HCT116 (cell line): ENCODE measurements around the gene HNRNPL. TPM values are rescaled to one million over a fixed set of nuclear protein-coding genes. Genes with fewer than 3 reads are reported as not detected.
A peak's percentile ranks its signal among the peaks of the same experiment; 100 is the strongest.

Experiments
- ATAC-seq: fragments of 200-7000 bp; cut with Tn5 transposase; 2 replicates; pipeline ENCODE4 v1.9.1; 2020; ENCODE audit warnings: mild to moderate bottlenecking, moderate library complexity
- BruUV-seq: library from RNA; stranded (reverse); fragments of 400-500 nt; replicated peaks from 2 replicates; lab custom pipeline; 2021; lab: Mats Ljungman, UMichigan
- CTCF ChIA-PET: fragments of 300-600 bp; sonication (Branson Sonifier 250); formaldehyde crosslinking; loops from one replicate; lab custom pipeline; 2021; ENCODE audit warnings: antibody characterized with exemption; lab: Charles Lee
- POLR2A ChIA-PET: fragments of 300-600, 350-600 bp; sonication (Branson Sonifier 250); formaldehyde crosslinking; loops from one replicate; lab custom pipeline; 2021; ENCODE audit warnings: antibody characterized with exemption; lab: Charles Lee
- RAD21 ChIA-PET, 2 experiments: fragments of 300-600 bp; sonication (Branson Sonifier 250); formaldehyde crosslinking; loops; one replicate each; lab custom pipeline; 2023; ENCODE audit warnings: low total read pairs in 2 of 2; ENCODE audit not compliant: uncharacterized antibody in 2 of 2, unreplicated experiment in 2 of 2, low non-redundant PET in 1 of 2; lab: Charles Lee
- DNase-seq: peaks from one replicate; pipeline ENCODE4 v3.0.0-alpha.2; 2010; ENCODE audit warnings: low read depth, low spot score
- H2AFZ ChIP-seq: fragments of 200-600 bp; shearing (Covaris generic), sonication (generic); 2 replicates; pipeline ENCODE4 v1.6.1; 2017; ENCODE audit warnings: low read depth, mixed run types, mixed read lengths, antibody characterized with exemption, low read length; ENCODE audit not compliant: poor library complexity, severe bottlenecking
- H3K27ac ChIP-seq: 2 replicates; pipeline ENCODE4 v1.5.1; 2012; ENCODE audit warnings: low read depth, low read length
- H3K27me3 ChIP-seq: fragments of 200-600 bp; sonication (generic); 2 replicates; pipeline ENCODE4 v1.6.1; 2016; ENCODE audit warnings: mixed run types, low read length, mixed read lengths; ENCODE audit not compliant: insufficient read depth
- H3K36me3 ChIP-seq, 2 experiments: fragments of 200-500 bp in 1 of 2; fragments of 200-600 bp in 1 of 2; sonication (Bioruptor generic) in 1 of 2; sonication (generic) in 1 of 2; 2 replicates each; pipeline versions ENCODE4 v1.5.1 to v1.6.1; 2014 to 2016; ENCODE audit warnings: low read length in 2 of 2, inconsistent platforms in 1 of 2, mixed read lengths in 1 of 2, mixed run types in 1 of 2; ENCODE audit not compliant: insufficient read depth in 2 of 2, control insufficient read depth in 1 of 2
- H3K4me1 ChIP-seq, 2 experiments: fragments of 200-600 bp in 1 of 2; sonication (generic) in 1 of 2; 2 replicates each; pipeline versions ENCODE4 v1.5.1 to v1.6.1; 2012 to 2017; ENCODE audit warnings: low read length in 2 of 2, inconsistent platforms in 1 of 2, mild to moderate bottlenecking in 1 of 2, mixed read lengths in 1 of 2, mixed run types in 1 of 2, moderate library complexity in 1 of 2; ENCODE audit not compliant: insufficient read depth in 2 of 2, control insufficient read depth in 1 of 2
- H3K4me2 ChIP-seq: fragments of 200-600 bp; sonication (generic); 2 replicates; pipeline ENCODE4 v1.6.1; 2017; ENCODE audit warnings: mixed run types, low read length, mixed read lengths
- H3K4me3 ChIP-seq, 2 experiments: fragments of 200-600 bp in 1 of 2; sonication (generic) in 1 of 2; replicated peaks in 1 of 2; 2 replicates each; pipeline ENCODE4 v1.5.1; 2011 to 2016; ENCODE audit warnings: low read length in 2 of 2, control low read depth in 1 of 2, low read depth in 1 of 2, mild to moderate bottlenecking in 1 of 2, mixed read lengths in 1 of 2, mixed run types in 1 of 2
- H3K79me2 ChIP-seq: fragments of 200-600 bp; sonication (generic); 2 replicates; pipeline ENCODE4 v1.6.1; 2017; ENCODE audit warnings: mild to moderate bottlenecking, mixed run types, low read length, moderate library complexity, mixed read lengths; ENCODE audit not compliant: insufficient read depth
- H3K9ac ChIP-seq: fragments of 200-600 bp; sonication (generic); 2 replicates; pipeline ENCODE4 v1.6.1; 2016; ENCODE audit warnings: low read length, mixed read lengths
- H3K9me2 ChIP-seq: fragments of 200-600 bp; sonication (generic), shearing (Covaris generic); 2 replicates; pipeline ENCODE4 v1.6.1; 2017; ENCODE audit warnings: mixed run types, mild to moderate bottlenecking, moderate library complexity; ENCODE audit not compliant: insufficient read depth
- H3K9me3 ChIP-seq, 2 experiments: fragments of 200-500 bp in 1 of 2; fragments of 200-600 bp in 1 of 2; sonication (Bioruptor generic) in 1 of 2; sonication (generic) in 1 of 2; 2 replicates each; pipeline ENCODE4 v1.6.1; 2014 to 2017; ENCODE audit warnings: low read length in 2 of 2, mixed read lengths in 2 of 2, inconsistent platforms in 1 of 2, low read depth in 1 of 2, mild to moderate bottlenecking in 1 of 2, mixed run types in 1 of 2, moderate library complexity in 1 of 2; ENCODE audit not compliant: control insufficient read depth in 1 of 2, insufficient read depth in 1 of 2
- H4K20me1 ChIP-seq: fragments of 200-600 bp; sonication (generic), shearing (Covaris generic); 2 replicates; pipeline ENCODE4 v1.6.1; 2017; ENCODE audit warnings: mixed run types, mild to moderate bottlenecking, moderate library complexity; ENCODE audit not compliant: insufficient read depth
- CEBPB ChIP-seq: IDR thresholded peaks from 2 replicates; pipeline ENCODE4 v1.6.1; 2012; ENCODE audit warnings: low read depth
- EGR1 ChIP-seq: IDR thresholded peaks from 2 replicates; pipeline ENCODE4 v1.6.1; 2012; ENCODE audit warnings: low read depth
- ELF1 ChIP-seq: IDR thresholded peaks from 2 replicates; pipeline ENCODE4 v1.6.1; 2012; ENCODE audit warnings: low read depth, borderline replicate concordance
- FOSL1 ChIP-seq: IDR thresholded peaks from 2 replicates; pipeline ENCODE4 v1.6.1; 2012; ENCODE audit warnings: low read depth
- RAD21 ChIP-seq: IDR thresholded peaks from 2 replicates; pipeline ENCODE4 v1.6.1; 2012; ENCODE audit warnings: low read depth, mild to moderate bottlenecking
- SP1 ChIP-seq: IDR thresholded peaks from 2 replicates; pipeline ENCODE4 v1.6.1; 2012; ENCODE audit warnings: low read depth
- TCF7L2 ChIP-seq: IDR thresholded peaks from 2 replicates; pipeline ENCODE4 v1.7.0; 2011; ENCODE audit warnings: borderline replicate concordance, inconsistent platforms; ENCODE audit not compliant: insufficient read depth, insufficient read length; ENCODE audit errors: extremely low read depth
- YY1 ChIP-seq: IDR thresholded peaks from 2 replicates; pipeline ENCODE4 v1.6.1; 2011; ENCODE audit warnings: low read length, low read depth, moderate library complexity, mild to moderate bottlenecking; ENCODE audit not compliant: insufficient replicate concordance; ENCODE audit errors: extremely low read depth
- ZFX ChIP-seq: fragments of 450-650 bp; IDR thresholded peaks from 2 replicates; pipeline ENCODE4 v1.6.1; 2017
- ZNF274 ChIP-seq: fragments of 200-500 bp; sonication (Bioruptor generic); IDR thresholded peaks from 2 replicates; pipeline ENCODE4 v1.6.1; 2014; ENCODE audit warnings: mild to moderate bottlenecking, low read depth, low read length, inconsistent platforms
- intact Hi-C: fragments of 100-400 bp; cut with micrococcal nuclease; formaldehyde crosslinking; loops from 2 replicates; pipeline ENCODE4 v1.10.0; 2022
- total RNA-seq: library from RNA; stranded (reverse); gene quantifications from one replicate; pipeline ENCODE4 v1.2.1, GENCODE V29; 2021; ENCODE audit not compliant: unreplicated experiment
- TF ChIP-seq, protein P1 (sequence below): IDR thresholded peaks from 2 replicates; pipeline ENCODE4 v1.6.1; 2012
- TF ChIP-seq, protein P2 (sequence below): IDR thresholded peaks from 2 replicates; pipeline ENCODE4 v1.6.1; 2011; ENCODE audit warnings: mild to moderate bottlenecking, low read length, moderate library complexity; ENCODE audit not compliant: insufficient replicate concordance; ENCODE audit errors: extremely low read depth
- TF ChIP-seq, protein P3 (sequence below): IDR thresholded peaks from 2 replicates; pipeline ENCODE4 v1.6.1; 2012
- TF ChIP-seq, protein P4 (sequence below): IDR thresholded peaks from 2 replicates; pipeline ENCODE4 v1.6.1; 2012; ENCODE audit warnings: low read depth
- TF ChIP-seq, protein P5 (sequence below), 3 experiments: fragments of 200-600 bp in 1 of 3; sonication (generic) in 1 of 3; IDR thresholded peaks in 2 of 3; conservative IDR thresholded peaks in 1 of 3; 2 replicates each; pipeline ENCODE4 v1.5.1; 2012 to 2017; ENCODE audit warnings: low read depth in 2 of 3, low read length in 2 of 3, antibody characterized with exemption in 1 of 3, borderline replicate concordance in 1 of 3, control low read depth in 1 of 3, mild to moderate bottlenecking in 1 of 3, mixed read lengths in 1 of 3, mixed run types in 1 of 3, moderate library complexity in 1 of 3; ENCODE audit not compliant: insufficient read depth in 1 of 3

HNRNPL gene
- total RNA-seq, 1 experiment from 2014 or later = 551 TPM

DNA sequence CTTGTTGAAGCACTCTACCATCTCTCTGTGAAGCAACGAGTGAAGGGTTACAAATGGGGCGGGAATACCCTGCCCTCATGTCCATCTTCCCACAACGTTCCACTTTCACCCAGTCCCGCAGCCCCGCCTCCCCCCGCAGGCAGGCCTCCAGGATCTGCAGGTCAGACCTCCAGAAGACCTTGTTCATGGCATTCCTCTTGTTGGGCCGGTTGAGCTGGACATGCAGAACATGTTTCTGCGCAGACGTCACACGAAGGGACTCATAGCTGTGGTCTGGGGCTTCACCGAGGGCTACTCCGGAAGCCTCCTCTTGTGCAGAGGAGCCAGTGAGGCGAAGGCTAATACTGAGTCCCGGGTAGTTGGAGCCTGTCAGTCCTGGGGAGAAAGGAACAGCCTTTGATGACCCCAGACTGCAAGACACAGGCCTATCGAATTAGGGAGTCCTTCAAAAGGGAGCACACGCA, 18.6 kb downstream of the HNRNPL start (continued):
- TF ChIP-seq RAD21 = no peak
- TF ChIP-seq SP1 = no peak
- TF ChIP-seq, all 23 proteins: peak for 0

DNA sequence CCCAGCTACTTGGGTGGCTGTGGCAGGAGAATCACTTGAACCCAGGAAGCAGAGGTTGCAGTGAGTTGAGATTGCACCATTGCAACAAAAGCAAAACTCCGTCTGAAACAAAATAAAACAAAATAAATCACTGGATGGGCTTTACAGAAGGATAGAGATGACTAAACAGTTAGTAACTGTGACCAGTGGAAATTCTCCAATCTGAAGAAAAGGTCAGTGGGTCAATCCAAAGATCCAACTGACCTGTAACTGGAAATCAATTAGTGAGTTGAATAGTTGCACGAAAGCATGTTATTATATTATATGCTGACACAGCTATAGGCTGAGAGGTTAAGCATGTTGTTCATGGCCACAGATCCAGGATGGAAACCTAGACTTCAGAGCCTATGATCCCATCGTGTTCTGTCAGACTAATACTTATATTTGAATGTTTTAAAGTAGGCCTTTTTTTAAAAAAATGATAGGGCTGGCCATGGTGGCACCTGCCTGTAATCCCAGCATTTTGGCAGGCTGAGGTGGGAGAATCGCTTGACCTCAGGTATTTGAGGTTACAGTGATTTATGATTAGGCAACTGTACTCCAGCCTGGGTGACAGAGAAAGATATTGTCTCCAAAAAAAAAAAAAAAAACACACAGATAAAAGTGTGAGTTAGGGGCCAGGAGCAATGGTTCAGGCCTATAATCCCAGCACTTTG, 19.6 kb downstream of the HNRNPL start:
- H3K9me3 ChIP-seq = no peaks in the 10 kb centered on the region
- no peak overlapping the region for H3K27ac ChIP-seq
- H3K4me3 ChIP-seq = 0 out of 4 replicates have a peak overlapping the region, but pooled peaks of 1 of the 2 experiments have one; percentile 68
- ChIA-PET RAD21 (no interaction called here), POLR2A (interaction anchor here (1.0 to 1.2 kb wide), 2 partner anchors 8 to 57 kb away, joined by 3 to 4 read pairs; no protein-coding TSS in a partner anchor), CTCF (interaction anchor here (0.9 to 1.1 kb wide), 2 partner anchors 60 to 427 kb away, joined by 3 read pairs; partner anchors contain the start of gene FAM98C)
- H3K4me2 ChIP-seq = no peak overlapping the region
- H3K27me3 ChIP-seq = no peaks in the 10 kb centered on the region
- peaks cover 2 to 16% of the 10 kb centered on the region in 2 experiments; a peak in 3 of 4 replicates for H3K4me1 ChIP-seq
- no peak overlapping the region for H2AFZ ChIP-seq
- peaks cover 44% of the 10 kb centered on the region for H3K79me2 ChIP-seq
- no peaks in the 10 kb centered on the region for H4K20me1 ChIP-seq
- intact Hi-C loops = loop anchor here (5.0 kb wide), 1 partner anchor 93 kb away; no protein-coding TSS in a partner anchor
- H3K9ac ChIP-seq = no peak overlapping the region
- DNase-seq (no peak), ATAC-seq (no peak)
- peaks cover 0 to 8% of the 10 kb centered on the region in 2 experiments; a peak in 1 of 4 replicates for H3K36me3 ChIP-seq
- no peaks in the 10 kb centered on the region for H3K9me2 ChIP-seq
- no TSS peak for BruUV-seq
- TF ChIP-seq FOSL1 (no peak), CEBPB (no peak), ELF1 (no peak), TCF7L2 (no peak), ZFX (no peak), YY1 (no peak), SP1 (no peak), EGR1 (no peak), ZNF274 (no peak)
- TF ChIP-seq, protein P1, sequence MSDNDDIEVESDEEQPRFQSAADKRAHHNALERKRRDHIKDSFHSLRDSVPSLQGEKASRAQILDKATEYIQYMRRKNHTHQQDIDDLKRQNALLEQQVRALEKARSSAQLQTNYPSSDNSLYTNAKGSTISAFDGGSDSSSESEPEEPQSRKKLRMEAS = no peak
- TF ChIP-seq, protein P2, sequence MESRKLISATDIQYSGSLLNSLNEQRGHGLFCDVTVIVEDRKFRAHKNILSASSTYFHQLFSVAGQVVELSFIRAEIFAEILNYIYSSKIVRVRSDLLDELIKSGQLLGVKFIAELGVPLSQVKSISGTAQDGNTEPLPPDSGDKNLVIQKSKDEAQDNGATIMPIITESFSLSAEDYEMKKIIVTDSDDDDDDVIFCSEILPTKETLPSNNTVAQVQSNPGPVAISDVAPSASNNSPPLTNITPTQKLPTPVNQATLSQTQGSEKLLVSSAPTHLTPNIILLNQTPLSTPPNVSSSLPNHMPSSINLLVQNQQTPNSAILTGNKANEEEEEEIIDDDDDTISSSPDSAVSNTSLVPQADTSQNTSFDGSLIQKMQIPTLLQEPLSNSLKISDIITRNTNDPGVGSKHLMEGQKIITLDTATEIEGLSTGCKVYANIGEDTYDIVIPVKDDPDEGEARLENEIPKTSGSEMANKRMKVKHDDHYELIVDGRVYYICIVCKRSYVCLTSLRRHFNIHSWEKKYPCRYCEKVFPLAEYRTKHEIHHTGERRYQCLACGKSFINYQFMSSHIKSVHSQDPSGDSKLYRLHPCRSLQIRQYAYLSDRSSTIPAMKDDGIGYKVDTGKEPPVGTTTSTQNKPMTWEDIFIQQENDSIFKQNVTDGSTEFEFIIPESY = no peak
- TF ChIP-seq, protein P3, sequence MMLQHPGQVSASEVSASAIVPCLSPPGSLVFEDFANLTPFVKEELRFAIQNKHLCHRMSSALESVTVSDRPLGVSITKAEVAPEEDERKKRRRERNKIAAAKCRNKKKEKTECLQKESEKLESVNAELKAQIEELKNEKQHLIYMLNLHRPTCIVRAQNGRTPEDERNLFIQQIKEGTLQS = no peak
- TF ChIP-seq, protein P4, sequence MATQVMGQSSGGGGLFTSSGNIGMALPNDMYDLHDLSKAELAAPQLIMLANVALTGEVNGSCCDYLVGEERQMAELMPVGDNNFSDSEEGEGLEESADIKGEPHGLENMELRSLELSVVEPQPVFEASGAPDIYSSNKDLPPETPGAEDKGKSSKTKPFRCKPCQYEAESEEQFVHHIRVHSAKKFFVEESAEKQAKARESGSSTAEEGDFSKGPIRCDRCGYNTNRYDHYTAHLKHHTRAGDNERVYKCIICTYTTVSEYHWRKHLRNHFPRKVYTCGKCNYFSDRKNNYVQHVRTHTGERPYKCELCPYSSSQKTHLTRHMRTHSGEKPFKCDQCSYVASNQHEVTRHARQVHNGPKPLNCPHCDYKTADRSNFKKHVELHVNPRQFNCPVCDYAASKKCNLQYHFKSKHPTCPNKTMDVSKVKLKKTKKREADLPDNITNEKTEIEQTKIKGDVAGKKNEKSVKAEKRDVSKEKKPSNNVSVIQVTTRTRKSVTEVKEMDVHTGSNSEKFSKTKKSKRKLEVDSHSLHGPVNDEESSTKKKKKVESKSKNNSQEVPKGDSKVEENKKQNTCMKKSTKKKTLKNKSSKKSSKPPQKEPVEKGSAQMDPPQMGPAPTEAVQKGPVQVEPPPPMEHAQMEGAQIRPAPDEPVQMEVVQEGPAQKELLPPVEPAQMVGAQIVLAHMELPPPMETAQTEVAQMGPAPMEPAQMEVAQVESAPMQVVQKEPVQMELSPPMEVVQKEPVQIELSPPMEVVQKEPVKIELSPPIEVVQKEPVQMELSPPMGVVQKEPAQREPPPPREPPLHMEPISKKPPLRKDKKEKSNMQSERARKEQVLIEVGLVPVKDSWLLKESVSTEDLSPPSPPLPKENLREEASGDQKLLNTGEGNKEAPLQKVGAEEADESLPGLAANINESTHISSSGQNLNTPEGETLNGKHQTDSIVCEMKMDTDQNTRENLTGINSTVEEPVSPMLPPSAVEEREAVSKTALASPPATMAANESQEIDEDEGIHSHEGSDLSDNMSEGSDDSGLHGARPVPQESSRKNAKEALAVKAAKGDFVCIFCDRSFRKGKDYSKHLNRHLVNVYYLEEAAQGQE = no peak
- TF ChIP-seq, protein P5, sequence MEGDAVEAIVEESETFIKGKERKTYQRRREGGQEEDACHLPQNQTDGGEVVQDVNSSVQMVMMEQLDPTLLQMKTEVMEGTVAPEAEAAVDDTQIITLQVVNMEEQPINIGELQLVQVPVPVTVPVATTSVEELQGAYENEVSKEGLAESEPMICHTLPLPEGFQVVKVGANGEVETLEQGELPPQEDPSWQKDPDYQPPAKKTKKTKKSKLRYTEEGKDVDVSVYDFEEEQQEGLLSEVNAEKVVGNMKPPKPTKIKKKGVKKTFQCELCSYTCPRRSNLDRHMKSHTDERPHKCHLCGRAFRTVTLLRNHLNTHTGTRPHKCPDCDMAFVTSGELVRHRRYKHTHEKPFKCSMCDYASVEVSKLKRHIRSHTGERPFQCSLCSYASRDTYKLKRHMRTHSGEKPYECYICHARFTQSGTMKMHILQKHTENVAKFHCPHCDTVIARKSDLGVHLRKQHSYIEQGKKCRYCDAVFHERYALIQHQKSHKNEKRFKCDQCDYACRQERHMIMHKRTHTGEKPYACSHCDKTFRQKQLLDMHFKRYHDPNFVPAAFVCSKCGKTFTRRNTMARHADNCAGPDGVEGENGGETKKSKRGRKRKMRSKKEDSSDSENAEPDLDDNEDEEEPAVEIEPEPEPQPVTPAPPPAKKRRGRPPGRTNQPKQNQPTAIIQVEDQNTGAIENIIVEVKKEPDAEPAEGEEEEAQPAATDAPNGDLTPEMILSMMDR (IDR thresholded peaks at IDR 0.05 in 2 of 3, conservative IDR thresholded peaks at IDR 0.05 in 1 of 3; ENCODE audit: borderline replicate concordance in 1 of 3, insufficient read depth in 1 of 3, low read depth in 2 of 3, low read length in 2 of 3) = no peak
